GM12878 (cell line): ENCODE results near the gene TCF15.

ENCODE experiments used
- CHD4 ChIP-seq: fragments of 200-600 bp; sonication (generic); IDR thresholded peaks from 2 replicates; pipeline ENCODE4 v1.6.1; 2016; ENCODE audit warnings: mild to moderate bottlenecking
- CREM ChIP-seq: IDR thresholded peaks from 2 replicates; pipeline ENCODE4 v1.6.1; 2014; ENCODE audit warnings: antibody characterized with exemption, low read depth
- EZH2 ChIP-seq: IDR thresholded peaks from 2 replicates; pipeline ENCODE4 v1.6.1; 2012; ENCODE audit warnings: low read depth, mild to moderate bottlenecking, control low read depth, inconsistent platforms, low read length, borderline replicate concordance; ENCODE audit not compliant: control insufficient read depth
- GABPA ChIP-seq: IDR thresholded peaks from 2 replicates; pipeline ENCODE4 v1.6.1; 2014; ENCODE audit warnings: antibody characterized with exemption, low read depth, mild to moderate bottlenecking, inconsistent platforms
- GATAD2B ChIP-seq: fragments of 450-650 bp; conservative IDR thresholded peaks from 2 replicates; pipeline ENCODE4 v1.6.1; 2017; ENCODE audit warnings: low read depth, mild to moderate bottlenecking, moderate library complexity
- MYC ChIP-seq: IDR thresholded peaks from 2 replicates; pipeline ENCODE4 v1.6.1; 2011; ENCODE audit warnings: mild to moderate bottlenecking, low read length, moderate library complexity, inconsistent platforms; ENCODE audit not compliant: insufficient read depth, insufficient replicate concordance, insufficient read length, severe bottlenecking
- NFXL1 ChIP-seq: fragments of 450-650 bp; IDR thresholded peaks from 2 replicates; pipeline ENCODE4 v1.6.1; 2017; ENCODE audit warnings: antibody characterized with exemption, mild to moderate bottlenecking, borderline replicate concordance
- NRF1 ChIP-seq: conservative IDR thresholded peaks from 2 replicates; pipeline ENCODE4 v1.6.1; 2011; ENCODE audit warnings: mild to moderate bottlenecking, low read depth, low read length, improper control_type of control experiment
- RFX5 ChIP-seq: IDR thresholded peaks from 2 replicates; pipeline ENCODE4 v1.6.1; 2011; ENCODE audit warnings: low read depth, low read length, improper control_type of control experiment
- SIN3A ChIP-seq: IDR thresholded peaks from 2 replicates; pipeline ENCODE4 v1.6.1; 2012; ENCODE audit warnings: low read depth, low read length, improper control_type of control experiment
- TF ChIP-seq, protein P1 (sequence below): IDR thresholded peaks from 2 replicates; pipeline ENCODE4 v1.6.1; 2012; ENCODE audit warnings: mild to moderate bottlenecking, low read depth, low read length
- TF ChIP-seq, protein P2 (sequence below), 3 experiments: IDR thresholded peaks in 2 of 3; conservative IDR thresholded peaks in 1 of 3; 2 replicates each; pipeline ENCODE4 v1.5.1; 2011; ENCODE audit warnings: low read depth in 3 of 3, low read length in 3 of 3, mild to moderate bottlenecking in 3 of 3, control low read depth in 2 of 3, moderate library complexity in 2 of 3, inconsistent platforms in 1 of 3, mixed read lengths in 1 of 3; ENCODE audit not compliant: control insufficient read depth in 2 of 3, insufficient read depth in 1 of 3; ENCODE audit errors: extremely low read depth in 1 of 3

DNA sequence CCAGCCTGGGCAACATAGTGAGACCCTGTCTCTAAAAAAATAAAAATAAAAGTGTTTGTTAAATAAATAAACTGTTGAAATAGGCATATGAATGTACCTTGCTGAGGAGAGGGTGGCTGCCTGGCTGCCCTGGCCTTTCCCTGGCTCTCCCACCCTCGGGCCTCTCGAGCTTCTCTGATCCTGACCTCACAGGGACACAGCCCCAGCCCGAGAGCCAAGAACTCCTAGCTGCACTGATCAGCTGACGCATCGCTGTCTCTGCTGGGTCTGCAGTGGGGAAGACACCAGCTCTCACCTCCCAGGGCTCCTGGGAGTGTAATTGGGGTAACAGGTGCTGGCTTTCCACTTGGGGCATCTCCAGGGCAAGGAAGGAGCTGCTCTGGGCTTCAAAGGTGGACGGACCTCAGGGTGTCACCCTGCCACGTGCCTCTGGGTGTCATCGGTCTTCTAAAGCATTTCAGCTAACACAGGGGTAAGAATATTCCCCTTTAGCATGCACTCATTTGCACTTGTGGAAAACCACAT is 6.9 kb downstream of the TCF15 start:
- TF ChIP-seq RFX5 = no peak
- TF ChIP-seq EZH2 = no peak
- TF ChIP-seq, protein P1, sequence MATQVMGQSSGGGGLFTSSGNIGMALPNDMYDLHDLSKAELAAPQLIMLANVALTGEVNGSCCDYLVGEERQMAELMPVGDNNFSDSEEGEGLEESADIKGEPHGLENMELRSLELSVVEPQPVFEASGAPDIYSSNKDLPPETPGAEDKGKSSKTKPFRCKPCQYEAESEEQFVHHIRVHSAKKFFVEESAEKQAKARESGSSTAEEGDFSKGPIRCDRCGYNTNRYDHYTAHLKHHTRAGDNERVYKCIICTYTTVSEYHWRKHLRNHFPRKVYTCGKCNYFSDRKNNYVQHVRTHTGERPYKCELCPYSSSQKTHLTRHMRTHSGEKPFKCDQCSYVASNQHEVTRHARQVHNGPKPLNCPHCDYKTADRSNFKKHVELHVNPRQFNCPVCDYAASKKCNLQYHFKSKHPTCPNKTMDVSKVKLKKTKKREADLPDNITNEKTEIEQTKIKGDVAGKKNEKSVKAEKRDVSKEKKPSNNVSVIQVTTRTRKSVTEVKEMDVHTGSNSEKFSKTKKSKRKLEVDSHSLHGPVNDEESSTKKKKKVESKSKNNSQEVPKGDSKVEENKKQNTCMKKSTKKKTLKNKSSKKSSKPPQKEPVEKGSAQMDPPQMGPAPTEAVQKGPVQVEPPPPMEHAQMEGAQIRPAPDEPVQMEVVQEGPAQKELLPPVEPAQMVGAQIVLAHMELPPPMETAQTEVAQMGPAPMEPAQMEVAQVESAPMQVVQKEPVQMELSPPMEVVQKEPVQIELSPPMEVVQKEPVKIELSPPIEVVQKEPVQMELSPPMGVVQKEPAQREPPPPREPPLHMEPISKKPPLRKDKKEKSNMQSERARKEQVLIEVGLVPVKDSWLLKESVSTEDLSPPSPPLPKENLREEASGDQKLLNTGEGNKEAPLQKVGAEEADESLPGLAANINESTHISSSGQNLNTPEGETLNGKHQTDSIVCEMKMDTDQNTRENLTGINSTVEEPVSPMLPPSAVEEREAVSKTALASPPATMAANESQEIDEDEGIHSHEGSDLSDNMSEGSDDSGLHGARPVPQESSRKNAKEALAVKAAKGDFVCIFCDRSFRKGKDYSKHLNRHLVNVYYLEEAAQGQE = no peak
- TF ChIP-seq, protein P2, sequence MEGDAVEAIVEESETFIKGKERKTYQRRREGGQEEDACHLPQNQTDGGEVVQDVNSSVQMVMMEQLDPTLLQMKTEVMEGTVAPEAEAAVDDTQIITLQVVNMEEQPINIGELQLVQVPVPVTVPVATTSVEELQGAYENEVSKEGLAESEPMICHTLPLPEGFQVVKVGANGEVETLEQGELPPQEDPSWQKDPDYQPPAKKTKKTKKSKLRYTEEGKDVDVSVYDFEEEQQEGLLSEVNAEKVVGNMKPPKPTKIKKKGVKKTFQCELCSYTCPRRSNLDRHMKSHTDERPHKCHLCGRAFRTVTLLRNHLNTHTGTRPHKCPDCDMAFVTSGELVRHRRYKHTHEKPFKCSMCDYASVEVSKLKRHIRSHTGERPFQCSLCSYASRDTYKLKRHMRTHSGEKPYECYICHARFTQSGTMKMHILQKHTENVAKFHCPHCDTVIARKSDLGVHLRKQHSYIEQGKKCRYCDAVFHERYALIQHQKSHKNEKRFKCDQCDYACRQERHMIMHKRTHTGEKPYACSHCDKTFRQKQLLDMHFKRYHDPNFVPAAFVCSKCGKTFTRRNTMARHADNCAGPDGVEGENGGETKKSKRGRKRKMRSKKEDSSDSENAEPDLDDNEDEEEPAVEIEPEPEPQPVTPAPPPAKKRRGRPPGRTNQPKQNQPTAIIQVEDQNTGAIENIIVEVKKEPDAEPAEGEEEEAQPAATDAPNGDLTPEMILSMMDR (IDR thresholded peaks at IDR 0.05 in 2 of 3, conservative IDR thresholded peaks at IDR 0.05 in 1 of 3; ENCODE audit: control insufficient read depth in 2 of 3, extremely low read depth in 1 of 3, insufficient read depth in 1 of 3, low read depth in 3 of 3, low read length in 3 of 3) = no peak
- TF ChIP-seq NFXL1 = no peak
- TF ChIP-seq SIN3A = no peak
- TF ChIP-seq NRF1 = no peak
- TF ChIP-seq CHD4 = no peak
- TF ChIP-seq GATAD2B = no peak
- TF ChIP-seq GABPA = no peak
- TF ChIP-seq CREM = no peak
- TF ChIP-seq MYC = no peak
